ENCODE measurements around the gene JPH2. TPM values are rescaled to one million over a fixed set of nuclear protein-coding genes. Genes with fewer than 3 reads are reported as not detected.

JPH2 gene
- total RNA-seq, 2 donors from 2014 or later = 131 to 168 TPM

GRCh38 chr20:44222633-44223368, 35.8 kb upstream of the JPH2 start:
- Histone ChIP-seq H3K36me3 (no peaks in the 10 kb centered on the region), H3K4me3 (no peak overlapping the region), H3K9me3 (no peaks in the 10 kb centered on the region), H3K27ac (peak overlapping the region; percentile 27 to 79), H3K27me3 (no peaks in the 10 kb centered on the region), H3K4me1 (peaks cover 0 to 24% of the 10 kb centered on the region in 2 donors)
- TF ChIP-seq CTCF (IDR thresholded peaks at IDR 0.05) = no peak
- DNase-seq (ENCODE audit: low spot score) = peak; percentile 56

DNA sequence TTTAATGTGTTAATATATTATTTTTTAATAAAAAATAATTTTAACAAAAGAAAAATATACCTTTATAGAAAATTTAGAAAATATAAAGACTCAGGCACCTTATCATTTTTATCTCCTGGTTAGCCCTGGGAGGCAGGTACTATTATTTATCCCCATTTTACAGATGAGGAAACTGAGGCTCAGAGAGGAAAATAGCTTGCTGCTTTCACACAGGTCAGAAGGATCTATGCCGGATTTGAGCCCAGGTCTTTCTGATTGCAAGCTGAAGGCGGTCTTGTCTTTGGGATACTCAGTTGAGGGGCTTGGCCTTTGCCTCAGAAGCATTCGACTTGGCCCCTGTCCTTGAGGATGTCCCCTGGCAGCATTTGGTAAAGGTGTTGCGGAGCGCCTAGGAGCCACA, 35.0 kb upstream of the JPH2 start:
- no peak overlapping the region for H3K4me3 ChIP-seq
- H3K27me3 ChIP-seq = no peaks in the 10 kb centered on the region
- H3K9me3 ChIP-seq = no peaks in the 10 kb centered on the region
- H3K36me3 ChIP-seq = no peaks in the 10 kb centered on the region
- H3K4me1 ChIP-seq = peaks cover 0 to 24% of the 10 kb centered on the region in 2 donors
- DNase-seq (ENCODE audit: low spot score) = peak; percentile 54
- peak overlapping the region; percentile 27 to 79 for H3K27ac ChIP-seq
- TF ChIP-seq CTCF (IDR thresholded peaks at IDR 0.05) = no peak

GRCh38 chr20:44221368-44221954, 34.5 kb upstream of the JPH2 start:
- Histone ChIP-seq H3K27me3 (no peaks in the 10 kb centered on the region), H3K9me3 (no peaks in the 10 kb centered on the region), H3K36me3 (no peaks in the 10 kb centered on the region), H3K27ac (peak overlapping the region; percentile 12 to 79), H3K4me3 (no peak overlapping the region), H3K4me1 (peaks cover 0 to 24% of the 10 kb centered on the region in 2 donors)
- TF ChIP-seq CTCF (IDR thresholded peaks at IDR 0.05) = no peak
- DNase-seq (ENCODE audit: low spot score) = peak; percentile 34

- Histone ChIP-seq H3K27ac (peak overlapping the region; percentile 66 to 79), H3K27me3 (no peaks in the 10 kb centered on the region), H3K4me3 (no peak overlapping the region), H3K9me3 (no peaks in the 10 kb centered on the region), H3K4me1 (peaks cover 0 to 30% of the 10 kb centered on the region in 2 donors), H3K36me3 (no peaks in the 10 kb centered on the region)
- no peak for TF ChIP-seq CTCF (IDR thresholded peaks at IDR 0.05)
- DNase-seq (ENCODE audit: low spot score) = peak; percentile 18
Measured at GRCh38 chr20:44219791-44220190, 32.8 kb upstream of the JPH2 start.

GRCh38 chr20:44219170-44219730, 32.3 kb upstream of the JPH2 start:
- Histone ChIP-seq H3K27ac (peak overlapping the region; percentile 66 to 79), H3K4me1 (peaks cover 0 to 31% of the 10 kb centered on the region in 2 donors), H3K9me3 (no peaks in the 10 kb centered on the region), H3K36me3 (no peaks in the 10 kb centered on the region), H3K27me3 (no peaks in the 10 kb centered on the region), H3K4me3 (no peak overlapping the region)
- TF ChIP-seq CTCF (IDR thresholded peaks at IDR 0.05) = no peak
- peak; percentile 5 for DNase-seq (ENCODE audit: low spot score)
